ENCODE data around the gene GLDC. TPM values are rescaled to one million over a fixed set of nuclear protein-coding genes. Genes with fewer than 3 reads are reported as not detected.

Gene GLDC
- total RNA-seq, 1 donor from 2014 or later = 1.7 TPM

DNA sequence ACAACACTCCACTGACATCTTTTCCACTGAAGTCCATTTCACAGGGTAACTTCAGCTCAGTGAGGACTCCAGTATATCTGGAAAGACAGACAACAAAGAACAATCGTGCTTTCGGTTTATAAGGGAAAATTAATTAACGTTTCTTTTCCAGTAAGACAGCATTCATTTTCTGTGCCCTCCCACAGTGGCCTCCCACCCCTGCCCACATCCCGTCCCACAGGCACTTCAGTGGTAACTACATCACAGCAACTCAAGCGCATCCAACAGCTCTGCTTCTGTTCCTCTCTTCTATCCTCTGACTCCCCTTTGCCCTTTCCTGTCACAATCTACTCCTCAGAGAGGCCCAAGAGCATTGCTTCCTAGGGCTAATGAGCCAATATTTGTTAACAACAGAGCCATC lies 40.3 kb downstream of the GLDC start:
- Histone ChIP-seq H3K4me3 (no peak overlapping the region), H3K36me3 (no peaks in the 10 kb centered on the region), H3K27ac (no peak overlapping the region), H3K4me1 (no peaks in the 10 kb centered on the region), H3K27me3 (no peaks in the 10 kb centered on the region), H3K9me3 (no peaks in the 10 kb centered on the region)
- DNase-seq (no peak), ATAC-seq (no peak)
- intact Hi-C loops (cut with DNase I) = no loop called here
- TF ChIP-seq, protein P1, sequence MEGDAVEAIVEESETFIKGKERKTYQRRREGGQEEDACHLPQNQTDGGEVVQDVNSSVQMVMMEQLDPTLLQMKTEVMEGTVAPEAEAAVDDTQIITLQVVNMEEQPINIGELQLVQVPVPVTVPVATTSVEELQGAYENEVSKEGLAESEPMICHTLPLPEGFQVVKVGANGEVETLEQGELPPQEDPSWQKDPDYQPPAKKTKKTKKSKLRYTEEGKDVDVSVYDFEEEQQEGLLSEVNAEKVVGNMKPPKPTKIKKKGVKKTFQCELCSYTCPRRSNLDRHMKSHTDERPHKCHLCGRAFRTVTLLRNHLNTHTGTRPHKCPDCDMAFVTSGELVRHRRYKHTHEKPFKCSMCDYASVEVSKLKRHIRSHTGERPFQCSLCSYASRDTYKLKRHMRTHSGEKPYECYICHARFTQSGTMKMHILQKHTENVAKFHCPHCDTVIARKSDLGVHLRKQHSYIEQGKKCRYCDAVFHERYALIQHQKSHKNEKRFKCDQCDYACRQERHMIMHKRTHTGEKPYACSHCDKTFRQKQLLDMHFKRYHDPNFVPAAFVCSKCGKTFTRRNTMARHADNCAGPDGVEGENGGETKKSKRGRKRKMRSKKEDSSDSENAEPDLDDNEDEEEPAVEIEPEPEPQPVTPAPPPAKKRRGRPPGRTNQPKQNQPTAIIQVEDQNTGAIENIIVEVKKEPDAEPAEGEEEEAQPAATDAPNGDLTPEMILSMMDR (IDR thresholded peaks at IDR 0.05) = no peak

DNA sequence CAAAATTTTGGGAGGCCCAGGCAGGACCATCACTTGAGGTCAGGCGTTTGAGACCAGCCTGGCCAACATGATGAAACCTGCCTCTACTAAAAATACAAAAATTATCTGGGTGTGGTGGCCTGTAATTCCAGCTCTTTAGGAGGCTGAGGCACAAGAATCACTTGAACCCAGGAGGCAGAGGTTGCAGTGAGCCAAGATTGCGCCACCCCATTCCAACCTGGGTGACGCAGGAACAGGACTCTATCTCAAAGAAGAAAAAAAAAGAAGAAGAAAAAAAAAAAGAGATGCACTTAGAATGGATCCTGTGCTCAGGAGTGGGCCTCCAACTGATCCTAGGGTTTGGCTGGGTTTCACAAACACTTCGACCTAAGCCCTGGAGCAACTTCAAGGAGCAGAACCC lies 45.1 kb downstream of the GLDC start:
- Histone ChIP-seq H3K36me3 (no peaks in the 10 kb centered on the region), H3K4me3 (no peak overlapping the region), H3K9me3 (no peaks in the 10 kb centered on the region), H3K27me3 (no peaks in the 10 kb centered on the region), H3K27ac (no peak overlapping the region), H3K4me1 (no peaks in the 10 kb centered on the region)
- intact Hi-C loops (cut with DNase I) = no loop called here
- TF ChIP-seq, protein P1 (IDR thresholded peaks at IDR 0.05) = no peak
- no peak for ATAC-seq
- DNase-seq = no peak

DNA sequence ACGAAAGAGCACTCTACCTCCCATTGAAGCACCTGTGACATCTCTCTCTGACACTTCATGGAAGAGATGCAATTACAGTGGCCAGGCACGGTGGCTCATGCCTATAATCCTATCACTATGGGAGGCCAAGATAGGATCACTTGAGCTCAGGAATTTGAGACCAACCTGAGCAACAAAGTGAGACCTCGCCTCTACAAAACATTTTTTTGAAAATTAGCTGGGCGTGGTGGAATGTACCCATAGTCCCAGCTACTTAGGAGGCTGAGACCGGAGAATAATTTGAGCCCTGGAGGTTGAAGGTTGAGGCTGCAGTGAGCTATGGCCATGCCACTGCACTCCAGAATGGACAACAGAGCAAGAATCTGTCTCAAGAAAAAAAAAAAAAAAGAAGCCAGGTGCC lies 45.5 kb downstream of the GLDC start:
- Histone ChIP-seq H3K27me3 (no peaks in the 10 kb centered on the region), H3K4me3 (no peak overlapping the region), H3K4me1 (no peaks in the 10 kb centered on the region), H3K36me3 (no peaks in the 10 kb centered on the region), H3K27ac (no peak overlapping the region), H3K9me3 (no peaks in the 10 kb centered on the region)
- TF ChIP-seq, protein P1 (IDR thresholded peaks at IDR 0.05) = no peak
- intact Hi-C loops (cut with DNase I) = no loop called here
- ATAC-seq (no peak), DNase-seq (no peak)

DNA sequence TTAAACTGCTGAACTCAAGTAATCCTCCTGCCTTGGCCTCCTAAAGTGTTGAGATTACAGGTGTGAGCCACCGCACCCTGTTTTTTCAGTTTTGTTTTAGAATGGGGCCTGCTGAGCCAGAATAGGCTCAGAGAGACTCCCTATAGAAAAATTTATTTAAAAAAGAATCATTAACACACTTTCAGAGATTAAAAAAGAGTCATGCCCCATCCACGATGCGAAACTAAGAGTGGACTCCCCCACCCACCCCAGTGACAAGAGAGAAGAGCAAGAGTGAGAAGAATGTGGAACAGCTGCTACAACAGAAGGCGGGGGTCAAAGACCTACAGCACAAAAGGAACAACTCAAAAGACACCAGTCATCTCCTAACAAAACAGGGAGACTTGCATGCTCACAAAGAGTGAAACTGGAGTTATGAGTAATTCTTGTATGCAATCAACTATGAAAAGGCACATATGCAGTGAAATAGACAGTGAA lies 47.2 kb downstream of the GLDC start:
- DNase-seq (no peak), ATAC-seq (peak; percentile 29)
- Histone ChIP-seq H3K27ac (no peak overlapping the region), H3K4me3 (no peak overlapping the region), H3K9me3 (no peaks in the 10 kb centered on the region), H3K4me1 (no peaks in the 10 kb centered on the region), H3K36me3 (no peaks in the 10 kb centered on the region), H3K27me3 (no peaks in the 10 kb centered on the region)
- intact Hi-C loops (cut with DNase I) = no loop called here
- TF ChIP-seq, protein P1 (IDR thresholded peaks at IDR 0.05) = no peak

DNA sequence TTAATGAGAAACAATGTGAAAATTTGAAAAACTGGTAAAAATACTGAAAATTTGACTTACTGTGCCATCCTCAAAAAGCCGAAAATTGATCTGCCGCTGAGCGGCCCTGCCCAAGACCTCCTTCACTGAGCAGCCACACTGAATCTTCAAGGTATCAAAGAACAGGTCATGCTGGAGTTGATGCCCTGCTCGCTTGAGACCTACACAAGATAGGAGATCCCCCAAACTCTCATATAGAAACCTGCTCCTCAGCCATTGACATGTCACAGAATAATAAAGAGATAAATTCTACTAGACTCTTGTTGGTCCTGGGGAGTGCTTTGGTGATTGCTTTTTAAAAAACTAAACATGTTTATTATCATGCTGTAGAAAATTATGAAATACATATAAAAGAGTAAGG lies 52.7 kb downstream of the GLDC start:
- Histone ChIP-seq H3K27me3 (no peaks in the 10 kb centered on the region), H3K27ac (no peak overlapping the region), H3K4me1 (no peaks in the 10 kb centered on the region), H3K9me3 (no peaks in the 10 kb centered on the region), H3K4me3 (no peak overlapping the region), H3K36me3 (no peaks in the 10 kb centered on the region)
- intact Hi-C loops (cut with DNase I) = no loop called here
- DNase-seq (no peak), ATAC-seq (no peak)
- TF ChIP-seq, protein P1 (IDR thresholded peaks at IDR 0.05) = no peak

DNA sequence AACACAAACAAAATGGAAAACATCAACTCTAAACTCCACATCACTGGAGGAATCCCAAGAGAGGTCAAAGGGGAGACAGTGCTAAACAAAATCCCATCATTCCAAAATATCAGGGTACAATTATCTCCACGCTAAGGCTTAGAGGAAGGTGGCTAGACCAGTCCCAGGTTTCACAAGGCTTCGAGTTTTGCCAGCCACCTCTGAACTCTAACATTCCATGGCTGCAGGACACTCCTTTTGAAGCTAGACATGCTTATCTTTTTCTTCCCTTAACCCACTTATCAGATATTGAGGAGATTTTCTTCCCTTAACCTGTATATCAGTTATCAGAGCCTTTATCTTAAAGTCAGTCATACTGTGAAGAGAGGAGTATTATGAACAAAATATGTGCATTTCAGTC lies 53.3 kb downstream of the GLDC start:
- Histone ChIP-seq H3K4me3 (no peak overlapping the region), H3K27me3 (no peaks in the 10 kb centered on the region), H3K9me3 (no peaks in the 10 kb centered on the region), H3K27ac (no peak overlapping the region), H3K36me3 (no peaks in the 10 kb centered on the region), H3K4me1 (no peaks in the 10 kb centered on the region)
- no peak for ATAC-seq
- no peak for DNase-seq
- intact Hi-C loops (cut with DNase I) = no loop called here
- TF ChIP-seq, protein P1 (IDR thresholded peaks at IDR 0.05) = no peak
